Measurements from ENCODE around the gene WDR55.
"Not testable (repeated sequence)": the region's sequence is repeated elsewhere in the genome, so short reads cannot be mapped to it uniquely, and the experiment has no call there.

The WDR55 gene

GRCh38 chr5:140641716-140642115 is 23.0 kb upstream of the WDR55 start:
- CTCF ChIA-PET: no interaction called here
- POLR2A ChIA-PET: interaction anchor here (0.9 to 2.4 kb wide), 6 partner anchors 17 to 240 kb away, joined by 3 to 11 read pairs (median 4); partner anchors contain the start of genes ANKHD1, HARS1, HARS2 and SRA1
- no peak for TF ChIP-seq TARDBP (IDR thresholded peaks at IDR 0.05)
- TF ChIP-seq SP1 (IDR thresholded peaks at IDR 0.05): no peak
- no peak for TF ChIP-seq FOXK2 (IDR thresholded peaks at IDR 0.05)
- no peak for DNase-seq (ENCODE audit: extremely low spot score)

- CTCF ChIA-PET: interaction anchor here (0.6 kb wide), 1 partner anchor 75 kb away, joined by 4 read pairs; no protein-coding TSS in a partner anchor
- DNase-seq (ENCODE audit: extremely low spot score): no peak
- POLR2A ChIA-PET: interaction anchor here (0.8 to 2.4 kb wide), 7 partner anchors 12 to 241 kb away, joined by 3 to 11 read pairs (median 4); partner anchors contain the start of genes ANKHD1, HARS1, HARS2 and SRA1
- TF ChIP-seq ELF4 (IDR thresholded peaks at IDR 0.05) (no peak), SP1 (IDR thresholded peaks at IDR 0.05) (no peak), TARDBP (IDR thresholded peaks at IDR 0.05) (no peak), L3MBTL2 (conservative IDR thresholded peaks at IDR 0.05) (no peak), FOXK2 (IDR thresholded peaks at IDR 0.05) (no peak), NFRKB (IDR thresholded peaks at IDR 0.05) (no peak), ZNF384 (IDR thresholded peaks at IDR 0.05) (no peak), FOXM1 (IDR thresholded peaks at IDR 0.05; ENCODE audit: borderline replicate concordance) (no peak), SUZ12 (IDR thresholded peaks at IDR 0.05) (no peak), CTBP1 (IDR thresholded peaks at IDR 0.05; ENCODE audit: borderline replicate concordance) (no peak), HDGF (IDR thresholded peaks at IDR 0.05; ENCODE audit: borderline replicate concordance) (no peak), BHLHE40 (IDR thresholded peaks at IDR 0.05; ENCODE audit: borderline replicate concordance) (no peak), LEF1 (IDR thresholded peaks at IDR 0.05; ENCODE audit: borderline replicate concordance) (no peak), FOXA1 (IDR thresholded peaks at IDR 0.05) (no peak), ARNT (IDR thresholded peaks at IDR 0.05) (no peak)
- TF ChIP-seq, protein P1, sequence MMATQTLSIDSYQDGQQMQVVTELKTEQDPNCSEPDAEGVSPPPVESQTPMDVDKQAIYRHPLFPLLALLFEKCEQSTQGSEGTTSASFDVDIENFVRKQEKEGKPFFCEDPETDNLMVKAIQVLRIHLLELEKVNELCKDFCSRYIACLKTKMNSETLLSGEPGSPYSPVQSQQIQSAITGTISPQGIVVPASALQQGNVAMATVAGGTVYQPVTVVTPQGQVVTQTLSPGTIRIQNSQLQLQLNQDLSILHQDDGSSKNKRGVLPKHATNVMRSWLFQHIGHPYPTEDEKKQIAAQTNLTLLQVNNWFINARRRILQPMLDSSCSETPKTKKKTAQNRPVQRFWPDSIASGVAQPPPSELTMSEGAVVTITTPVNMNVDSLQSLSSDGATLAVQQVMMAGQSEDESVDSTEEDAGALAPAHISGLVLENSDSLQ (IDR thresholded peaks at IDR 0.05): no peak
These were observed 22.0 kb upstream of the WDR55 start for GRCh38 chr5:140642718-140643117.

DNA sequence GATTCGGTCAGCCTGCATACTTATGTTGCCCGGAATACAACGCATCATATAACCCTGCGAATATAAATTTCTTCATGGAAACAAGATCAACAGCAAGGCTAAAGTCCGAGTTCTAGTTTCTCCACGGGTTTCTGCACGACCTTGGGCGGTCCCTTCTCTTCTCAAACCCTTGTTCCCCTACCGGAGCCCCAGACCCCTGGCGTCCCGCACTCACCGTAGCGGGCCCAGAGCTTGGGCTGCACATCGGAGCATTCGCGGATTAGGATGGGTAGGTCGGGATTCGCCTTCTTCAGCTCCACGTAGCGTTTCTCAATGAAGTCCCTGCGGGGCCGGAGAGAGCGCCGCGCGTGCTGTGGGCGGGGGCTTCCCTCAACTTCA is 17.7 kb upstream of the WDR55 start:
- TF ChIP-seq BHLHE40 (IDR thresholded peaks at IDR 0.05; ENCODE audit: borderline replicate concordance) (no peak), TARDBP (IDR thresholded peaks at IDR 0.05) (no peak), SP1 (IDR thresholded peaks at IDR 0.05) (no peak), SUZ12 (IDR thresholded peaks at IDR 0.05) (no peak), CTBP1 (IDR thresholded peaks at IDR 0.05; ENCODE audit: borderline replicate concordance) (no peak), ELF4 (IDR thresholded peaks at IDR 0.05) (no peak), FOXK2 (IDR thresholded peaks at IDR 0.05) (no peak), HDGF (IDR thresholded peaks at IDR 0.05; ENCODE audit: borderline replicate concordance) (no peak), L3MBTL2 (conservative IDR thresholded peaks at IDR 0.05) (no peak), LEF1 (IDR thresholded peaks at IDR 0.05; ENCODE audit: borderline replicate concordance) (no peak), NFRKB (IDR thresholded peaks at IDR 0.05) (no peak), FOXM1 (IDR thresholded peaks at IDR 0.05; ENCODE audit: borderline replicate concordance) (no peak), FOXA1 (IDR thresholded peaks at IDR 0.05) (no peak), ARNT (IDR thresholded peaks at IDR 0.05) (no peak)
- TF ChIP-seq, protein P1 (IDR thresholded peaks at IDR 0.05): no peak
- ChIA-PET POLR2A (interaction anchor here (0.6 to 2.8 kb wide), 39 partner anchors 7 to 287 kb away, joined by 3 to 46 read pairs (median 4); partner anchors contain the start of genes ANKHD1, APBB3, HARS1 and HARS2), CTCF (interaction anchor here (0.7 to 1.3 kb wide), 2 partner anchors 11 to 73 kb away, joined by 3 to 5 read pairs; no protein-coding TSS in a partner anchor)
- peak; percentile 22 for DNase-seq (ENCODE audit: extremely low spot score)

DNA sequence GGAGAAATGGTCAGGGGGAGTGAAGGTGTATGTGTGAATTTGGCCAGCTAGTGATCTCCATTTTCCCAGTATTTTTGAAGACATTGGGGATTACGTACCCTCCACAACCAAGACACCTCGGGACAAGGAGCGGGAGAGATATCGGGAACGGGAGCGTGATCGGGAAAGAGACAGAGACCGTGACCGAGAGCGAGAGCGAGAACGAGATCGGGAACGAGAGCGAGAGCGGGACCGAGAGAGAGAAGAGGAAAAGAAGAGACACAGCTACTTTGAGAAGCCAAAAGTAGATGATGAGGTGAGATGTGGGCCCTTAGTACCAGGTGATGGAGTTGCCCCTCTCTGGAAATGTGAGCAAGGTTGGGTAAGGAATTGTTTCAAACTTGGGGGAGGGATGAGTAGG is 5.8 kb upstream of the WDR55 start:
- DNase-seq (ENCODE audit: extremely low spot score): no peak
- ChIA-PET POLR2A (interaction anchor here (2.4 kb wide), 1 partner anchor 12 kb away, joined by 21 read pairs; the partner anchor contains the start of genes IK and NDUFA2), CTCF (no interaction called here)
- TF ChIP-seq BHLHE40 (IDR thresholded peaks at IDR 0.05; ENCODE audit: borderline replicate concordance) (no peak), FOXA1 (IDR thresholded peaks at IDR 0.05) (no peak), L3MBTL2 (conservative IDR thresholded peaks at IDR 0.05) (no peak), ELF4 (IDR thresholded peaks at IDR 0.05) (no peak)

GRCh38 chr5:140660371-140660770 is 4.3 kb upstream of the WDR55 start:
- CTCF ChIA-PET; DNase-seq (ENCODE audit: extremely low spot score): not testable (repeated sequence)
- POLR2A ChIA-PET: interaction anchor here (1.4 kb wide), 1 partner anchor 13 kb away, joined by 3 read pairs; the partner anchor contains the start of genes IK and NDUFA2

DNA sequence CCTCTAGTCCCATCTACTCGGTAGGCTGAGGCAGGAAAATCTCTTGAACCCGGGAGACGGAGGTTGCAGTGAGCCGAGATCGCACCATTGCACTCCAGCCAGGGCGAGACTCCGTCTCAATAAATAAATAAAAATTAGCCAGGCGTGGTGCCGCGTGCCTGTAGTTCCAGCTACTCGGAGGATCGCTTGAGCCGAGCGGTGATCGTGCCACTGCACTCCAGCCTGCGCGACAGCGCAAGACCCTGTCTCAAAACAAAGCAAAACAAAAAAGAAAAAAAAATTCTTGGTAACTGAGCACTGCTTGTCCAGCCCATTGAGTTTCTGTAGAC is 710 bp upstream of the WDR55 start:
- ChIA-PET CTCF (no interaction called here), POLR2A (interaction anchor here (1.3 to 4.8 kb wide), 3 partner anchors 11 to 27 kb away, joined by 8 to 46 read pairs (median 13); partner anchors contain the start of genes HARS1, HARS2, IK and NDUFA2)
- TF ChIP-seq ELF4 (IDR thresholded peaks at IDR 0.05) (no peak), FOXA1 (IDR thresholded peaks at IDR 0.05) (no peak), L3MBTL2 (conservative IDR thresholded peaks at IDR 0.05) (peak; percentile 38; the same call in 1 of the 2 replicates), NFRKB (IDR thresholded peaks at IDR 0.05) (no peak)
- TF ChIP-seq, protein P1 (IDR thresholded peaks at IDR 0.05): no peak
- no peak for DNase-seq (ENCODE audit: extremely low spot score)

DNA sequence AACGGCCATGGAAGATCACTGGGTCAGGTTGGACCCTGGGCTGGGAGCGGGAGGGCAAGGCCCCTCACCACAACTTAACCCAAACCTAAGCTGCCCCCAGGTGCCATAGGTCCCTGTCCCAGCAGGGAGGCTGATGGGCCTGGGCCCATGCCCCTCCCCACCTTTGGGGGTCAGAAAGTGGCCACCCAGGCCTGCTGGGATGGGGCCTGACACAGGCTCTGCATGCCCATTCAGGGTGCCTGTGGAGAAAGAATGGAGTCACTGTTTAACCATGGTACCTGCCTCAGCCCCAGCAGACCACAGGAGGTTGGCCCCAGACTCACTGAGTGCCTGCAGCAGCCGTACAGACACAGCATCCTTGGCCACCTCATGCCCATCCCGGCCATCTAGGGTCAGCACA is 6.3 kb downstream of the WDR55 start:
- POLR2A ChIA-PET; DNase-seq (ENCODE audit: extremely low spot score); CTCF ChIA-PET: not testable (repeated sequence)

Measured in HEK293T (cell line).